Measurements from ENCODE around the gene ANKRD33B.

ANKRD33B gene

GRCh38 chr5:10580531-10581423 is 16.9 kb downstream of the ANKRD33B start:
- TF ChIP-seq CTCF (IDR thresholded peaks at IDR 0.05; ENCODE audit: control insufficient read depth, extremely low read depth, insufficient read depth), result no peak
- no peak overlapping the region for H3K4me3 ChIP-seq (ENCODE audit: low read depth, low read length)
- DNase-seq (ENCODE audit: low read depth), result no peak

GRCh38 chr5:10581424-10581748 is 17.5 kb downstream of the ANKRD33B start:
- no peak for TF ChIP-seq CTCF (IDR thresholded peaks at IDR 0.05; ENCODE audit: control insufficient read depth, extremely low read depth, insufficient read depth)
- DNase-seq (ENCODE audit: low read depth), result no peak
- no peak overlapping the region for H3K4me3 ChIP-seq (ENCODE audit: low read depth, low read length)

- TF ChIP-seq CTCF (IDR thresholded peaks at IDR 0.05; ENCODE audit: control insufficient read depth, extremely low read depth, insufficient read depth), result no peak
- DNase-seq (ENCODE audit: low read depth), result no peak
- no peak overlapping the region for H3K4me3 ChIP-seq (ENCODE audit: low read depth, low read length)
Measured at GRCh38 chr5:10581867-10582511, 18.1 kb downstream of the ANKRD33B start.

GRCh38 chr5:10582512-10582897 is 18.6 kb downstream of the ANKRD33B start:
- DNase-seq (ENCODE audit: low read depth), result no peak
- no peak overlapping the region for H3K4me3 ChIP-seq (ENCODE audit: low read depth, low read length)
- no peak for TF ChIP-seq CTCF (IDR thresholded peaks at IDR 0.05; ENCODE audit: control insufficient read depth, extremely low read depth, insufficient read depth)

GRCh38 chr5:10583663-10584572 is 20.0 kb downstream of the ANKRD33B start:
- H3K4me3 ChIP-seq (ENCODE audit: low read depth, low read length), result no peak overlapping the region
- TF ChIP-seq CTCF (IDR thresholded peaks at IDR 0.05; ENCODE audit: control insufficient read depth, extremely low read depth, insufficient read depth), result no peak
- no peak for DNase-seq (ENCODE audit: low read depth)

- no peak for TF ChIP-seq CTCF (IDR thresholded peaks at IDR 0.05; ENCODE audit: control insufficient read depth, extremely low read depth, insufficient read depth)
- no peak for DNase-seq (ENCODE audit: low read depth)
- H3K4me3 ChIP-seq (ENCODE audit: low read depth, low read length), result no peak overlapping the region
Measured at GRCh38 chr5:10584714-10585517, 21.0 kb downstream of the ANKRD33B start.

All from LNCaP clone FGC (cell line).